Measurements from ENCODE around the gene MAN1A2. TPM values are rescaled to one million over a fixed set of nuclear protein-coding genes. Genes with fewer than 3 reads are reported as not detected.

The MAN1A2 gene
- total RNA-seq, 2 experiments from 2014 or later = 18.5 to 20.4 TPM

DNA sequence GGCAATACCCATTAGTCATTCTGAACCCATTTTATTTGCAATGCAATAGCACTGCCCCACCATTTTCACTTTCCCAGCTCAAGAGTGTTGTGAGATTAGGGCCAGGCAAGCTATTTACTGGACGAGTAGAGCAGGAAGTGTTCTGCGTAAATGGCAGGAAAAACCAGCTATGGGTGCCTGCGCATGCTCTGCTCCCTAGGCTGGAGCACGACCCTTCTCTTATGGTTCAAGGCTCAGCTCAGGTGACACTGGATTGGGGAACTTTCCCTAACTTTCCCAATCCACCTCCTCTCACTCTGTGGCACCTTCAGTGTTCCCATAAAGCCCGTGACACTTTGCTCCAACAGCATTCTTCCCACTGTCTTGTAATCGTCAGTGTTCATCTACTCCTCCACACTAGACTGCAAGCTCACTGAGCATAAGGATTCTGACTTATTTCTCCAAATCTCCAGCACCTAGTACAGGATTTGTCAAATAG lies 3.6 kb upstream of the MAN1A2 start:
- no peak overlapping the region for H3K4me3 Mint-ChIP-seq
- H3K4me1 Mint-ChIP-seq = peaks cover 49% of the 10 kb centered on the region
- DNase-seq = peak; percentile 43
- ChIA-PET CTCF (interaction anchor here (0.9 to 1.4 kb wide), 3 partner anchors 10 to 270 kb away, joined by 4 to 6 read pairs (median 4); no protein-coding TSS in a partner anchor), POLR2A (no interaction called here)
- ATAC-seq = peak; percentile 30
- H3K27me3 Mint-ChIP-seq = no peaks in the 10 kb centered on the region
- intact Hi-C loops (cut with DNase I, micrococcal nuclease) = loop anchor here (5.0 to 10.0 kb wide), 5 partner anchors 251 to 949 kb away; partner anchors contain the start of genes GDAP2 (in 1 of the 2), TTF2 (in 1 of the 2) and WDR3 (in 1 of the 2)
- H3K36me3 Mint-ChIP-seq (ENCODE audit: low read depth) = peaks cover 3% of the 10 kb centered on the region
- H3K9me3 Mint-ChIP-seq (ENCODE audit: low read depth) = no peaks in the 10 kb centered on the region
- peak overlapping the region; percentile 78 for H3K27ac Mint-ChIP-seq

DNA sequence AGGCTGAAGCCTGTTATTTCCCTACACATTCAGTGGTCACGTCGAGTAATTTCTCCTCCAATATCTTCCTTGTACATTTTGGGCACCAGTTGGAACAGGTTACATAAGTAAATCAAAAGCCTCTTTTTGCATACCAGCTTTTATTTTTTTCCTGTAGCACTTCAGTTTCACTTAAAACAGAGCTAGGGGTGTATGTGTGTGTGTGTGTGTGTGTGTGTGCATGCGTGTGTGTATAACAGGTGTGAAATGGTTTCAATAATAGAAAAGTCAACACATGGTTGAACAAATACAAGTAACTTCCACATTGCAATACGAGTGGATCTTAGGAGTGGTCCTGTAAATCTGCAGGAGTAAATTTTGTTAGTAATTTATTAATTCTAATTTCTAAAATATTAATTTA lies 3.0 kb upstream of the MAN1A2 start:
- CTCF ChIA-PET = interaction anchor here (1.1 kb wide), 1 partner anchor 271 kb away, joined by 4 read pairs; no protein-coding TSS in a partner anchor

DNA sequence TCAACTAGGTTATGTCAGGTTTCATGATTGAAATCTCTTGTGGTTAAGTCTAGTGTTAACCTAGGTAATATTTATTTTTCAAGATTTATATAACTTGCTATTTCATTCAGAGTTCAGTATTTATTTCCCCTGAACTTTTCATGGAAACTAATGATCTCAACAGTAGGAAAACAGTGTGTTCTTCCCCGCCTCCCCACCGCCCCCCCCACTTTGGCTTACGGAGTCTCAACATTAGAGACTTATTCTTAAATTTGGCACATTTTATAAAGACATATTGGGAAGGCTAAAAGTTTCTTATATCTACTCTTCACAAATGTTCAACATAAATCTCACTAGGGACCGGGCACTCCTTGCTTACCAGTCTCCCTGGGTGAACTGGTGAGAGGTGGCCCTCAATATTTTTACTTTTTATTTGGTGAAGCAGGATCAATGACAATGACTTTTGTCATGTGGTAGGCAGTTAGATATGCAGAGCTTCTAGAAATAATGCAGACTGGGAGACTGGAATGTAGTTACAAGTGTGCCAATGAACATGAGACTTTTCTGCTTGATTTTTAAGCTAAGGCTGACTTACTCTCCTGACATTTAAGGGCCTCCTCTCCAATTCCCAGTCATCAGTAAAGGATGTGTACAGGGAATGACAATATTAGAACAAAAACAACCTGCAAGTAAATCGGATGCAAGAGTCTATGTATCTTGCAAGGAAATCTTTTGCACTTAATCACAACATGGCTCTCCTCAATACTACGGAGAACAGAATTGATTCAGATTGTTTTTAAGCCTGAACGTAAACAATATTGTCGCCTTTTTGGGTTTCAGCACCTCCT lies 1.7 kb upstream of the MAN1A2 start:
- intact Hi-C loops (cut with DNase I, micrococcal nuclease) = loop anchor here (1.0 to 10.0 kb wide), 12 partner anchors 165 to 1777 kb away; partner anchors contain the start of genes CD58 (in 1 of the 2), GDAP2 (in 1 of the 2), TTF2 (in 1 of the 2) and WARS2 (in 1 of the 2)
- H3K27ac Mint-ChIP-seq = peak overlapping the region; percentile 98
- H3K4me1 Mint-ChIP-seq = peaks cover 51% of the 10 kb centered on the region
- H3K4me3 Mint-ChIP-seq = peak overlapping the region; percentile 85
- ATAC-seq (no peak), DNase-seq (no peak)
- ChIA-PET POLR2A (no interaction called here), CTCF (interaction anchor here (0.6 to 1.0 kb wide), 4 partner anchors 39 to 243 kb away, joined by 3 to 4 read pairs (median 3); no protein-coding TSS in a partner anchor)
- H3K27me3 Mint-ChIP-seq = no peaks in the 10 kb centered on the region
- no peaks in the 10 kb centered on the region for H3K9me3 Mint-ChIP-seq (ENCODE audit: low read depth)
- peaks cover 5% of the 10 kb centered on the region for H3K36me3 Mint-ChIP-seq (ENCODE audit: low read depth)

More for the DNA sequence above, 3.0 kb upstream of the MAN1A2 start:
- intact Hi-C loops (cut with DNase I, micrococcal nuclease) = loop anchor here (5.0 to 10.0 kb wide), 5 partner anchors 251 to 949 kb away; partner anchors contain the start of genes GDAP2 (in 1 of the 2), TTF2 (in 1 of the 2) and WDR3 (in 1 of the 2)
- Mint-ChIP-seq H3K36me3 (ENCODE audit: low read depth) (peaks cover 5% of the 10 kb centered on the region), H3K9me3 (ENCODE audit: low read depth) (no peaks in the 10 kb centered on the region), H3K4me3 (no peak overlapping the region), H3K27ac (peak overlapping the region; percentile 78), H3K27me3 (no peaks in the 10 kb centered on the region), H3K4me1 (peaks cover 49% of the 10 kb centered on the region)
- DNase-seq (no peak), ATAC-seq (no peak)
- POLR2A ChIA-PET = no interaction called here

DNA sequence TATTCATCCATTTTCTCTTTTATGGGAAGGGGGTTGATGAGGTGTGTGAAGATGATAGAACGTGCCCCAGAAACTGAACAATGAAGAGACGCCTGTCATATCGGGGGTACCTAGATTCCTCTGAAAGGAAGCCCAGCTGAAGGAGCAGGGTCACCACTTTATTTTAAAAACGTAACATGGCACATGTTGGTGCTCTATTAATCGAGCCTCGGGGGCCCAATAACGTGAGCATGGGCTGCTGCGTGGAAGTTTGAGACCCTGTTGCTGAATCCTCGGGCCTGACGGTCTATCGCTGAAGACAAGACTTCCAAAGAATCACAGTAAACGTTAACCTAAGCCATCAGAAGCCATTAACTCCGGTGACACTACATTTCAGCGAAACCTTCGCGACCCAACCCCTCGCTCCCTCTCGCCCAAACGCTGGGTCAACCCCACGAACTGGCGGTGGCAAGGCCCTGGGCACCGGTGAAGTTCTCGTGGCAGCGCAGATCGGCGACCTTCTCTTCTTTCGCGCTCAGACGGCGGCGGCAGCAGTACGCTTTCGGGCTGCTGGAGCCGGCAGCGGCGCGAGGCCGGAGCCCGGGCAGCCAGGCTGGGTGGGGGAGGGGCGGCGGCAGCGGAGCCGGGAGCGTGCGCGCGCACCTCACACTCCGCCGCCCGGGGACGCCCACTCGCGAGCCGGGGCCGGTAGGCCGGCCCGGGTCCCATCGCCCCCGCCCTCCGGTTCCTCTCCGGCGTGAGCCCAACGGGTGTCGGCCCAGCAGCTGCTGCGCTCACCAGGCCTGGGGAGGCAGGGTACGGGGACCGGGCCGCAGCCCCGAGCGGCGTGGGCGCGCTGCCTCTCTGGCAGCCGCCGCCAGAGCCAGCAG lies 838 bp upstream of the MAN1A2 start:
- Mint-ChIP-seq H3K27me3 (no peaks in the 10 kb centered on the region), H3K4me3 (peak overlapping the region; percentile 85), H3K36me3 (ENCODE audit: low read depth) (peaks cover 5% of the 10 kb centered on the region), H3K9me3 (ENCODE audit: low read depth) (no peaks in the 10 kb centered on the region), H3K4me1 (peaks cover 51% of the 10 kb centered on the region), H3K27ac (peak overlapping the region; percentile 98)
- DNase-seq (peak; percentile 87), ATAC-seq (peak; percentile 48)
- POLR2A ChIA-PET = no interaction called here
- intact Hi-C loops (cut with DNase I, micrococcal nuclease) = loop anchor here (1.0 to 10.0 kb wide), 14 partner anchors 164 to 1776 kb away; partner anchors contain the start of genes GDAP2 (in 2 of the 2), WDR3 (in 2 of the 2), CD58 (in 1 of the 2) and TTF2 (in 1 of the 2)
- CTCF ChIA-PET = interaction anchor here (0.6 to 1.3 kb wide), 4 partner anchors 22 to 244 kb away, joined by 3 to 4 read pairs (median 3); no protein-coding TSS in a partner anchor

DNA sequence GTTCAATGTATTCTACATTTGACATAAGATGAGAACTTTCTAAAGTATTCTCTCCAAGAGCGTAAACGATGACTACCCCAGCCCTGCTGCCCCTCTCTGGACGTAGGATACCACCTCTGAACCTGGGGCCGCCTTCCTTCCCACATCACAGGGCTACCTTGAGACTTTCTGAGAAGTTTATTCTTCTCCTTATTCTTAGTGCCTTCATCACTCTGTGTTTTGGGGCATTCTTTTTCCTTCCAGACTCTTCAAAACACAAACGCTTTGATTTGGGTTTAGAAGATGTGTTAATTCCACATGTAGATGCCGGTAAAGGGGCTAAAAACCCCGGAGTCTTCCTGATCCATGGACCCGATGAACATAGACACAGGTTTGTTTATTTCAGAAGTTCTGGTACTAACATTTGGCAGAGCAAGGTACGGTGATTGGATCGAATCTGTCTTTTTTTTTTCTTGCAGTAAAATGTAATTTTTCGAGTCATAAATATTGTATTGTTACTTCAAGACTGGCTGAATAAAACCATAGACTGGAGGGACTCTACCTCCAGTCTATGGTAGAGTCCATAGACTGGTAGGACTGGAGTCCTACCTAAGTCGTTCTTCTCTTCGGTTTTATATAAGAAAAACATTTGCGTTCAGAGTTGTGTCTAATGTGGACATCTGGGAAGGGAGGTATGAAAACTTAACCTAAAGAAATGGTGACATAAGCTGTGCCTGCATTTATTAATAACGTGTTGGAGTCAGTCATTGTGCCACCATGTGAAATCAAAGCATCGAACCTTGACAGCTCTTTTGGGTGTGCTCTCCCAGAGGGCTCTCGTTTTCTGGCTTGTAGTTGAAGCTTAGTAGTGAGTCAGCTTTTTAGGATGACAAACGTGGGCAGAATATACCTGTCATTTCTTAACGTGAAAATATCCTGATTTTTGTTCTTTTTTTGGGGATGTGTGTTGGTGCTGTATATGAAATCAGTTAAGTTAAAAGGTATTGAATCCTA lies 1.2 kb downstream of the MAN1A2 start:
- H3K4me1 Mint-ChIP-seq = peaks cover 51% of the 10 kb centered on the region
- H3K27ac Mint-ChIP-seq = peak overlapping the region; percentile 86
- H3K4me3 Mint-ChIP-seq = peak overlapping the region; percentile 85
- CTCF ChIA-PET = interaction anchor here (0.8 to 1.3 kb wide), 4 partner anchors 9 to 123 kb away, joined by 3 to 4 read pairs (median 3); no protein-coding TSS in a partner anchor
- POLR2A ChIA-PET = no interaction called here
- intact Hi-C loops (cut with DNase I, micrococcal nuclease) = loop anchor here (5.0 to 10.0 kb wide), 10 partner anchors 169 to 1774 kb away; partner anchors contain the start of genes CD58 (in 1 of the 2), GDAP2 (in 1 of the 2), TTF2 (in 1 of the 2) and WARS2 (in 1 of the 2)
- H3K9me3 Mint-ChIP-seq (ENCODE audit: low read depth) = no peaks in the 10 kb centered on the region
- DNase-seq (peak; percentile 47), ATAC-seq (peak; percentile 40)
- H3K27me3 Mint-ChIP-seq = no peaks in the 10 kb centered on the region
- H3K36me3 Mint-ChIP-seq (ENCODE audit: low read depth) = peaks cover 5% of the 10 kb centered on the region

DNA sequence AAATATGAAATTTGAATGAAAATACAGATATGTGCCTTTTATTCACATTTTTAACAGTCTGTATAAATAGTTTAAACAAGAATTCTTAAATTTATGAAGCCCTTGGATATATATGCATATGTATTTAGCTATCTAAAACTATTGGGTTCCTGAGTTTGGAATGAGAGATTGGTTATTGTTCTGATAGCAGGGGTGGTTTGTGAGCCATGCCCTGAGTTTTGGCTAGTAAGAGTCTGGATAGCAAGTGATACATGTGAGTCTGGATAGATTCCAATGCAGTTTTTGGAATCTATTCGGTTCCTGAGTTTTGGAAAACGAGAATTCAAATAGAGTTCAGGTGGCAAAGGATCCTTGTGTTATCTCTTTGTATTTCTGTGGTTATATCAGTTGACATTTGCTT lies 2.8 kb downstream of the MAN1A2 start:
- Mint-ChIP-seq H3K27ac (no peak overlapping the region), H3K4me1 (peaks cover 48% of the 10 kb centered on the region)

DNA sequence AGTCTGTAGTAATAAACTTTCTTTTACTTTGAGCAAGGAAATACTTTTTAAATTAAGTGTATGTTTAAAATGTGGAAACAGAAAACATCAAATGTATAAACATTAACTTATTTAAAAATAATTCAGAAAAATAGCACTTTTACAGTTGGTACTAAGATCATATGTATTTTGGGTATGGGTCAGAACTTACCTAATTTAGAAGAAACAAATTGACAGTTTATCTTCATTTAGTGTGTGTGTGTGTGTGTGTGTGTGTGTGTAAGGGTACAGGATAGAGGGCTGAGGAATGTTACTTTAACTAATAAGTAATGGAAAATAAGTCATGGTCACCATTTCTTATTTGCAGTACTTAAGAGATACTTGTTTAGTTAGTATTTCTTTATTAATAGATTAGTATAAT lies 3.3 kb downstream of the MAN1A2 start:
- POLR2A ChIA-PET = no interaction called here
- peaks cover 5% of the 10 kb centered on the region for H3K36me3 Mint-ChIP-seq (ENCODE audit: low read depth)
- ATAC-seq = no peak
- CTCF ChIA-PET = interaction anchor here (1.0 kb wide), 1 partner anchor 16 kb away, joined by 5 read pairs; no protein-coding TSS in a partner anchor
- no peak overlapping the region for H3K27ac Mint-ChIP-seq
- peaks cover 46% of the 10 kb centered on the region for H3K4me1 Mint-ChIP-seq
- H3K9me3 Mint-ChIP-seq (ENCODE audit: low read depth) = no peaks in the 10 kb centered on the region
- H3K4me3 Mint-ChIP-seq = peak overlapping the region; percentile 85
- H3K27me3 Mint-ChIP-seq = no peaks in the 10 kb centered on the region
- no peak for DNase-seq
- intact Hi-C loops (cut with DNase I, micrococcal nuclease) = no loop called here

More for the DNA sequence above, 2.8 kb downstream of the MAN1A2 start:
- CTCF ChIA-PET = interaction anchor here (0.6 to 1.0 kb wide), 2 partner anchors 16 to 539 kb away, joined by 3 to 5 read pairs; no protein-coding TSS in a partner anchor
- no peaks in the 10 kb centered on the region for H3K9me3 Mint-ChIP-seq (ENCODE audit: low read depth)
- H3K27me3 Mint-ChIP-seq = no peaks in the 10 kb centered on the region
- H3K36me3 Mint-ChIP-seq (ENCODE audit: low read depth) = peaks cover 5% of the 10 kb centered on the region
- peak overlapping the region; percentile 85 for H3K4me3 Mint-ChIP-seq
- POLR2A ChIA-PET = no interaction called here
- no peak for ATAC-seq
- no peak for DNase-seq
- intact Hi-C loops (cut with DNase I, micrococcal nuclease) = no loop called here

DNA sequence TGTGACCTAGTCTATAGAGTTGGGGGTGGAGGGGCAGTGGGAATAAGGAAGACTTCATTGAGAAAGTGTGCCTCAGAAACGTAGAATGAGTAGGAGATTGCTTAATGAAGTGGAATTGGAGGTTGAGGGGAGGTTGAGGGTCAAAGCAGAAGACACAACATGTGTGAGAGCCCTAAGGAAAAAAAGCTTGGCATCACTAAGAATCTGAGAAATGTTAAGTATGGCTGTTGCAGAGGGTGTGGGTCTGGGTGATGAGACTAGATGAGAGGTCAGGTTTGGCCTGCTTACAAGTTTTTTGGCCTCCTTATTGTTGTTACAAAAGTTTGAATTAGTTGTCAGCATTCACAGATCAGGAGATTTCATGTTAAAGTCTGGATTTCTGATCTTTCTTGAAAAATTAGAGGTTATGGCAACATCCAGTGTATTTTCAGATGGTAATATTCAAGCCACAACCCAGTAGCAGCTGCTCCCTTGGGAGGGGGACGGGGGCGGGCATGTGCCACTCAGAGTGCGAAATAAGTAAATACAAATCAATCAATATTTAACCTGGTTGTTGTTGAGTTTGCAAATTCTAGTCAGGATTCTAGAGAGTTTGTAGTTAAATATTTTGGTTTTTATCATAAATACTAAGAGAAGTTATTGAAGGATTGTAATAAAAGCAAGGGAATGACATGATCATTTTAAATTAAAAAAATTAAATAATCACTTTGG lies 4.3 kb downstream of the MAN1A2 start:
- Mint-ChIP-seq H3K4me1 (peaks cover 46% of the 10 kb centered on the region), H3K27ac (no peak overlapping the region), H3K27me3 (no peaks in the 10 kb centered on the region), H3K9me3 (ENCODE audit: low read depth) (no peaks in the 10 kb centered on the region), H3K36me3 (ENCODE audit: low read depth) (peaks cover 7% of the 10 kb centered on the region), H3K4me3 (no peak overlapping the region)
- ChIA-PET POLR2A (no interaction called here), CTCF (interaction anchor here (1.0 kb wide), 1 partner anchor 15 kb away, joined by 5 read pairs; no protein-coding TSS in a partner anchor)
- intact Hi-C loops (cut with DNase I, micrococcal nuclease) = no loop called here
- DNase-seq = no peak
- ATAC-seq = no peak

DNA sequence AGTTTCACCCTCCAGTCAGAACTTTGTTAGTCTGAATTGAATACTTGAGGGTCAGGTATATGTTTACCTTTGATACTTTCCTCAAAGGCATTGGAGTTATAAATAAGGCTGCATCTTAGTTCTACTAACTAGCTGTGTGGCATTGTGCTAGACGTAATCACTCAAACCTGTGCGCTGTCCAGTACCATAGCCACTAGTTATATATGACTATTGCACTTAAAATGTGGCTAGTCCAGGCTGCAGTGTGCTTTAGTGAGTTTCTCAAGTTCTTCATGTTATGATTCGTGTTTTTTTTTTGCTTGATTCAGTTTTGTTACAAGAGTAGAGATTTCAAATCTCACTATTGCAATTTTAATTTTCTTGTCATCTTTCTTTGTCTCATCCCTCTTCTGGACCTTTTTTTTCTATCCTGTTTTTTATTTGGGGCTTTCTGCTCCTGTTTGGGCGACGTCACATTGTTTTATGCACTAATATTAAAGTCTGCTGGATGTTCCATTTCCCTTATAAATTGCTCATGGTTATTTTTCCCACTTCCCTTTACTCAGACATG lies 5.7 kb downstream of the MAN1A2 start:
- no peak for DNase-seq
- intact Hi-C loops (cut with DNase I, micrococcal nuclease) = no loop called here
- Mint-ChIP-seq H3K4me1 (peaks cover 46% of the 10 kb centered on the region), H3K27ac (no peak overlapping the region), H3K9me3 (ENCODE audit: low read depth) (no peaks in the 10 kb centered on the region), H3K36me3 (ENCODE audit: low read depth) (peaks cover 7% of the 10 kb centered on the region), H3K4me3 (no peak overlapping the region), H3K27me3 (no peaks in the 10 kb centered on the region)
- no peak for ATAC-seq
- POLR2A ChIA-PET = no interaction called here
- CTCF ChIA-PET = interaction anchor here (1.4 kb wide), 1 partner anchor 10 kb away, joined by 6 read pairs; no protein-coding TSS in a partner anchor

Data from activated CD4-positive, alpha-beta T cell treated with anti-CD3 and anti-CD28 coated beads for 36 hours (primary cell).